ENCODE measurements around the gene SLC2A9. TPM values are rescaled to one million over a fixed set of nuclear protein-coding genes. Genes with fewer than 3 reads are reported as not detected.

Gene SLC2A9
- 1 to 10 TPM; 1.7 to 3.0 (median 2.6) TPM for total RNA-seq

- H3K36me3 Mint-ChIP-seq (ENCODE audit: insufficient read depth), result no peaks in the 10 kb centered on the region
- H3K27me3 Mint-ChIP-seq (ENCODE audit: low read depth), result peaks cover 2% of the 10 kb centered on the region
- H3K9me3 Mint-ChIP-seq, result no peaks in the 10 kb centered on the region
- no peak for DNase-seq
- no peak for ATAC-seq
- H3K4me1 Mint-ChIP-seq (ENCODE audit: low read depth), result peaks cover 9% of the 10 kb centered on the region
- no peak within 1 kb of the TSS for H3K4me3 Mint-ChIP-seq
Observed at GRCh38 chr4:10020871-10021652, at the start of gene SLC2A9. SLC2A9 (minus strand) TSS chr4:10021497; CDS start chr4:10021429, 68 bp downstream.

GRCh38 chr4:10069075-10069642 is 47.9 kb upstream of the SLC2A9 start:
- Mint-ChIP-seq H3K4me1 (ENCODE audit: low read depth) (no peaks in the 10 kb centered on the region), H3K27me3 (ENCODE audit: low read depth) (no peaks in the 10 kb centered on the region), H3K4me3 (no peak overlapping the region), H3K9me3 (no peaks in the 10 kb centered on the region), H3K36me3 (ENCODE audit: insufficient read depth) (peaks cover 39% of the 10 kb centered on the region)
- ATAC-seq (no peak), DNase-seq (no peak)

- Mint-ChIP-seq H3K9me3 (no peaks in the 10 kb centered on the region), H3K4me1 (ENCODE audit: low read depth) (no peaks in the 10 kb centered on the region), H3K4me3 (no peak overlapping the region), H3K27me3 (ENCODE audit: low read depth) (no peaks in the 10 kb centered on the region), H3K36me3 (ENCODE audit: insufficient read depth) (peaks cover 31% of the 10 kb centered on the region)
- no peak for ATAC-seq
- no peak for DNase-seq
Observed at GRCh38 chr4:10066670-10067651, 45.7 kb upstream of the SLC2A9 start.

- Mint-ChIP-seq H3K4me3 (no peak overlapping the region), H3K27me3 (ENCODE audit: low read depth) (no peaks in the 10 kb centered on the region), H3K9me3 (no peaks in the 10 kb centered on the region), H3K4me1 (ENCODE audit: low read depth) (no peaks in the 10 kb centered on the region), H3K36me3 (ENCODE audit: insufficient read depth) (peaks cover 31% of the 10 kb centered on the region)
- no peak for ATAC-seq
- no peak for DNase-seq
Observed at GRCh38 chr4:10066206-10066605, 44.9 kb upstream of the SLC2A9 start.

- Mint-ChIP-seq H3K36me3 (ENCODE audit: insufficient read depth) (peaks cover 33% of the 10 kb centered on the region), H3K9me3 (no peaks in the 10 kb centered on the region), H3K4me3 (no peak overlapping the region), H3K27me3 (ENCODE audit: low read depth) (no peaks in the 10 kb centered on the region), H3K4me1 (ENCODE audit: low read depth) (no peaks in the 10 kb centered on the region)
- DNase-seq (no peak), ATAC-seq (no peak)
Observed at GRCh38 chr4:10063544-10064300, 42.4 kb upstream of the SLC2A9 start.

GRCh38 chr4:10061650-10062415 is 40.5 kb upstream of the SLC2A9 start:
- DNase-seq (no peak), ATAC-seq (no peak)
- Mint-ChIP-seq H3K4me3 (no peak overlapping the region), H3K9me3 (no peaks in the 10 kb centered on the region), H3K4me1 (ENCODE audit: low read depth) (no peaks in the 10 kb centered on the region), H3K36me3 (ENCODE audit: insufficient read depth) (peaks cover 31% of the 10 kb centered on the region), H3K27me3 (ENCODE audit: low read depth) (no peaks in the 10 kb centered on the region)

GRCh38 chr4:10058371-10058770 is 37.1 kb upstream of the SLC2A9 start:
- H3K4me1 Mint-ChIP-seq (ENCODE audit: low read depth), result peaks cover 3% of the 10 kb centered on the region
- H3K4me3 Mint-ChIP-seq, result no peak overlapping the region
- ATAC-seq (no peak), DNase-seq (no peak)
- no peaks in the 10 kb centered on the region for H3K9me3 Mint-ChIP-seq
- peaks cover 31% of the 10 kb centered on the region for H3K36me3 Mint-ChIP-seq (ENCODE audit: insufficient read depth)
- H3K27me3 Mint-ChIP-seq (ENCODE audit: low read depth), result no peaks in the 10 kb centered on the region

GRCh38 chr4:10057023-10057395 is 35.7 kb upstream of the SLC2A9 start:
- no peaks in the 10 kb centered on the region for H3K9me3 Mint-ChIP-seq

GRCh38 chr4:10056334-10057022 is 35.2 kb upstream of the SLC2A9 start:
- H3K9me3 Mint-ChIP-seq, result no peaks in the 10 kb centered on the region
- DNase-seq (no peak), ATAC-seq (no peak)
- peaks cover 3% of the 10 kb centered on the region for H3K4me1 Mint-ChIP-seq (ENCODE audit: low read depth)
- H3K27me3 Mint-ChIP-seq (ENCODE audit: low read depth), result no peaks in the 10 kb centered on the region
- H3K36me3 Mint-ChIP-seq (ENCODE audit: insufficient read depth), result peaks cover 27% of the 10 kb centered on the region
- H3K4me3 Mint-ChIP-seq, result no peak overlapping the region

More at GRCh38 chr4:10057023-10057395, 35.7 kb upstream of the SLC2A9 start:
- Mint-ChIP-seq H3K27me3 (ENCODE audit: low read depth) (no peaks in the 10 kb centered on the region), H3K36me3 (ENCODE audit: insufficient read depth) (peaks cover 30% of the 10 kb centered on the region), H3K4me3 (no peak overlapping the region), H3K4me1 (ENCODE audit: low read depth) (peaks cover 3% of the 10 kb centered on the region)
- DNase-seq, result no peak
- ATAC-seq, result no peak

- no peaks in the 10 kb centered on the region for H3K9me3 Mint-ChIP-seq
- no peak for ATAC-seq
- H3K4me1 Mint-ChIP-seq (ENCODE audit: low read depth), result peaks cover 3% of the 10 kb centered on the region
Observed at GRCh38 chr4:10055871-10056270, 34.6 kb upstream of the SLC2A9 start.

GRCh38 chr4:10054571-10055041 is 33.3 kb upstream of the SLC2A9 start:
- ATAC-seq, result no peak
- H3K9me3 Mint-ChIP-seq, result no peaks in the 10 kb centered on the region
- DNase-seq, result no peak
- H3K4me3 Mint-ChIP-seq, result no peak overlapping the region
- H3K27me3 Mint-ChIP-seq (ENCODE audit: low read depth), result no peaks in the 10 kb centered on the region
- H3K36me3 Mint-ChIP-seq (ENCODE audit: insufficient read depth), result peaks cover 23% of the 10 kb centered on the region
- H3K4me1 Mint-ChIP-seq (ENCODE audit: low read depth), result peaks cover 3% of the 10 kb centered on the region

More at GRCh38 chr4:10055871-10056270, 34.6 kb upstream of the SLC2A9 start:
- Mint-ChIP-seq H3K4me3 (no peak overlapping the region), H3K36me3 (ENCODE audit: insufficient read depth) (peaks cover 27% of the 10 kb centered on the region), H3K27me3 (ENCODE audit: low read depth) (no peaks in the 10 kb centered on the region)
- DNase-seq, result no peak

GRCh38 chr4:10053635-10054453 is 32.5 kb upstream of the SLC2A9 start:
- H3K36me3 Mint-ChIP-seq (ENCODE audit: insufficient read depth), result peaks cover 20% of the 10 kb centered on the region
- H3K4me1 Mint-ChIP-seq (ENCODE audit: low read depth), result peaks cover 3% of the 10 kb centered on the region
- DNase-seq, result no peak
- ATAC-seq, result no peak
- no peaks in the 10 kb centered on the region for H3K27me3 Mint-ChIP-seq (ENCODE audit: low read depth)
- no peak overlapping the region for H3K4me3 Mint-ChIP-seq
- H3K9me3 Mint-ChIP-seq, result no peaks in the 10 kb centered on the region
